Fibroblast of pulmonary artery (primary cell): ENCODE data around the gene ASXL1.

Source experiments
- DNase-seq: peaks from one replicate; pipeline ENCODE4 v3.0.0-alpha.2; 2010; ENCODE audit warnings: low read depth
- H3K4me3 ChIP-seq: replicated peaks from 2 replicates; pipeline ENCODE4 v1.5.1; 2011; ENCODE audit warnings: low read depth, mild to moderate bottlenecking, control low read depth, low read length, moderate library complexity
- CTCF ChIP-seq: IDR thresholded peaks from 2 replicates; pipeline ENCODE4 v1.5.1; 2011; ENCODE audit warnings: mild to moderate bottlenecking, control low read depth, low read length, inconsistent platforms; ENCODE audit errors: missing control alignments

Gene ASXL1

GRCh38 chr20:32435449-32436107 is 77.4 kb downstream of the ASXL1 start:
- DNase-seq: no peak
- no peak overlapping the region for H3K4me3 ChIP-seq
- no peak for TF ChIP-seq CTCF

- no peak overlapping the region for H3K4me3 ChIP-seq
- DNase-seq: no peak
- no peak for TF ChIP-seq CTCF
Measured at GRCh38 chr20:32436142-32436861, 78.2 kb downstream of the ASXL1 start.

GRCh38 chr20:32436968-32437367 is 78.8 kb downstream of the ASXL1 start:
- no peak for TF ChIP-seq CTCF
- H3K4me3 ChIP-seq: no peak overlapping the region
- no peak for DNase-seq

- peak; percentile 31 for TF ChIP-seq CTCF
- DNase-seq: no peak
- no peak overlapping the region for H3K4me3 ChIP-seq
Measured at GRCh38 chr20:32437391-32438074, 79.4 kb downstream of the ASXL1 start.

GRCh38 chr20:32438331-32438858 is 80.3 kb downstream of the ASXL1 start:
- no peak for DNase-seq
- H3K4me3 ChIP-seq: no peak overlapping the region
- TF ChIP-seq CTCF: no peak

GRCh38 chr20:32439132-32439829 is 81.2 kb downstream of the ASXL1 start:
- no peak overlapping the region for H3K4me3 ChIP-seq
- TF ChIP-seq CTCF: no peak
- DNase-seq: peak; percentile 55
